ENCODE data around the gene ARHGAP19. TPM values are rescaled to one million over a fixed set of nuclear protein-coding genes. Genes with fewer than 3 reads are reported as not detected.
"Not testable (repeated sequence)": the region's sequence is repeated elsewhere in the genome, so short reads cannot be mapped to it uniquely, and the experiment has no call there.

ARHGAP19 gene
- total RNA-seq, 1 experiment from 2014 or later = 11.2 TPM

GRCh38 chr10:97290076-97290475 is 2.4 kb downstream of the ARHGAP19 start:
- H3K9me2 ChIP-seq (ENCODE audit: insufficient read depth); H3K27me3 ChIP-seq (ENCODE audit: insufficient read depth, low read depth); H3K4me3 ChIP-seq; H3K36me3 ChIP-seq (ENCODE audit: low read depth); DNase-seq; H3K4me1 ChIP-seq (replicated peaks; ENCODE audit: insufficient read depth); H3K79me2 ChIP-seq (ENCODE audit: low read depth); H2AFZ ChIP-seq; H3K9me3 ChIP-seq (ENCODE audit: insufficient read depth, low read depth); CTCF ChIA-PET; POLR2A ChIA-PET (ENCODE audit: unreplicated experiment); BruUV-seq (replicated peaks); H3K27ac ChIP-seq; H4K20me1 ChIP-seq (ENCODE audit: insufficient read depth): not testable (repeated sequence)
- H3K4me2 ChIP-seq = 0 out of 2 replicates have a peak overlapping the region, but pooled peaks have one; percentile 80
- intact Hi-C loops (cut with micrococcal nuclease; ENCODE audit: unreplicated experiment) = loop anchor here (2.0 to 5.0 kb wide), 2 partner anchors 42 to 111 kb away; partner anchors contain the start of genes FRAT2 and RRP12
- H3F3A ChIP-seq (ENCODE audit: insufficient read depth, low read depth) = peaks cover 11% of the 10 kb centered on the region

DNA sequence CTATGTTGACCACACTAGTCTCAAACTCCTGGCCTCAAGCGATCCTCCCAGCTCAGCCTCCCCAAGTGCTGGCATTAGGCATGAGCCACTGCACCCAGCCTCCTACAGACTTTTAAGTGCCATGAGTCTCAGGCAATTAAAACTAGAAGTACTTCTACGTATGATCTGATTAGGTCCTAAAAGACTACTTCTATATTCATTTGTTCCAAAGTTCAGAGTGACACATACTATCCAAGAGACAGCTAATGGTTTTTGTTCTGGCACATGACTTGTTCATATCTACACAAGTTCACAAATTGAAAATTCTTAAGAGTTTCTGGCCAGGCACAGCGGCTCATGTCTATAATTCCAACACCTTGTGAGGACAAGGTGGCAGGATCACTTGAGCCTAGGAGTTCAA is 11.7 kb downstream of the ARHGAP19 start:
- intact Hi-C loops (cut with micrococcal nuclease; ENCODE audit: unreplicated experiment) = no loop called here
- no TSS peak for BruUV-seq (replicated peaks)
- CTCF ChIA-PET = no interaction called here
- no peak overlapping the region for H3K4me2 ChIP-seq
- no peak overlapping the region for H3K27ac ChIP-seq
- no peaks in the 10 kb centered on the region for H3K79me2 ChIP-seq (ENCODE audit: low read depth)
- H4K20me1 ChIP-seq (ENCODE audit: insufficient read depth) = no peaks in the 10 kb centered on the region
- TF ChIP-seq EZH2 (IDR thresholded peaks at IDR 0.05; ENCODE audit: low read depth) (no peak), CTCF (conservative IDR thresholded peaks at IDR 0.05) (no peak)
- DNase-seq = no peak
- no peaks in the 10 kb centered on the region for H3K36me3 ChIP-seq (ENCODE audit: low read depth)
- no peaks in the 10 kb centered on the region for H3K9me3 ChIP-seq (ENCODE audit: insufficient read depth, low read depth)
- no peaks in the 10 kb centered on the region for H3F3A ChIP-seq (ENCODE audit: insufficient read depth, low read depth)
- H3K27me3 ChIP-seq (ENCODE audit: insufficient read depth, low read depth) = no peaks in the 10 kb centered on the region
- no peak overlapping the region for H2AFZ ChIP-seq
- no peaks in the 10 kb centered on the region for H3K9me2 ChIP-seq (ENCODE audit: insufficient read depth)
- H3K4me1 ChIP-seq (replicated peaks; ENCODE audit: insufficient read depth) = peaks cover 19% of the 10 kb centered on the region
- H3K4me3 ChIP-seq = no peak overlapping the region
- POLR2A ChIA-PET (ENCODE audit: unreplicated experiment) = no interaction called here

- DNase-seq = peak in 1 of 2 experiments; percentile 45
- no peaks in the 10 kb centered on the region for H3K9me2 ChIP-seq (ENCODE audit: insufficient read depth)
- no peaks in the 10 kb centered on the region for H4K20me1 ChIP-seq (ENCODE audit: insufficient read depth)
- H3K27me3 ChIP-seq (ENCODE audit: insufficient read depth, low read depth) = no peaks in the 10 kb centered on the region
- no peaks in the 10 kb centered on the region for H3K36me3 ChIP-seq (ENCODE audit: low read depth)
- H3F3A ChIP-seq (ENCODE audit: insufficient read depth, low read depth) = no peaks in the 10 kb centered on the region
- H3K27ac ChIP-seq = peak overlapping the region; percentile 45
- no peak overlapping the region for H2AFZ ChIP-seq
- H3K9me3 ChIP-seq (ENCODE audit: insufficient read depth, low read depth) = no peaks in the 10 kb centered on the region
- ChIA-PET CTCF (interaction anchor here (0.7 to 2.1 kb wide), 4 partner anchors 13 to 239 kb away, joined by 3 to 7 read pairs (median 4); partner anchors contain the start of genes ARHGAP19 and FRAT1), POLR2A (ENCODE audit: unreplicated experiment) (interaction anchor here (0.6 to 0.8 kb wide), 2 partner anchors 12 to 73 kb away, joined by 3 to 5 read pairs; no protein-coding TSS in a partner anchor)
- peaks cover 19% of the 10 kb centered on the region for H3K4me1 ChIP-seq (replicated peaks; ENCODE audit: insufficient read depth)
- TF ChIP-seq EZH2 (IDR thresholded peaks at IDR 0.05; ENCODE audit: low read depth) (no peak), CTCF (conservative IDR thresholded peaks at IDR 0.05) (no peak)
- intact Hi-C loops (cut with micrococcal nuclease; ENCODE audit: unreplicated experiment) = loop anchor here (2.0 to 5.0 kb wide), 2 partner anchors 53 to 76 kb away; partner anchors contain the start of gene FRAT2
- no peaks in the 10 kb centered on the region for H3K79me2 ChIP-seq (ENCODE audit: low read depth)
- peak overlapping the region; percentile 40; the same call in 1 of the 2 replicates for H3K4me2 ChIP-seq
- BruUV-seq (replicated peaks) = no TSS peak
- H3K4me3 ChIP-seq = no peak overlapping the region
These were observed 13.2 kb downstream of the ARHGAP19 start for GRCh38 chr10:97279121-97279815.
